ENCODE results near the gene BACE1-AS. TPM values are rescaled to one million over a fixed set of nuclear protein-coding genes. Genes with fewer than 3 reads are reported as not detected.

Gene BACE1-AS
- polyA plus RNA-seq, 2 of the 4 experiments (the other 2 are of a cell fraction) = 2.0 to 4.4 TPM

GRCh38 chr11:117289795-117290194, 1.4 kb upstream of the BACE1-AS start:
- ChIA-PET CTCF (interaction anchor here (0.9 kb wide), 1 partner anchor 21 kb away, joined by 3 read pairs; no protein-coding TSS in a partner anchor), POLR2A (no interaction called here)
- Histone ChIP-seq H3K4me2 (no peak overlapping the region), H3K27ac (no peak overlapping the region), H3K9me3 (no peaks in the 10 kb centered on the region), H3K4me1 (no peaks in the 10 kb centered on the region), H3K4me3 (no peak overlapping the region)
- DNase-seq (ENCODE audit: low read depth in 1 of 2, low spot score in 1 of 2) (no peak), ATAC-seq (no peak), FAIRE-seq (no peak)
- WGBS (ENCODE audit: missing lambda C conversion rate) = 93% methylated on average over 1 of the region's 1 CpG
- no peak for TF ChIP-seq FOXS1 (CRISPR knock-in tag; IDR thresholded peaks at IDR 0.05)
- no peak for TF ChIP-seq KDM5A (IDR thresholded peaks at IDR 0.05)
- TF ChIP-seq HEYL (CRISPR knock-in tag; IDR thresholded peaks at IDR 0.05) = no peak
- no peak for TF ChIP-seq PBX3 (IDR thresholded peaks at IDR 0.05)
- no peak for TF ChIP-seq MAFK (IDR thresholded peaks at IDR 0.05; ENCODE audit: partially characterized antibody)
- TF ChIP-seq CTCF (IDR thresholded peaks at IDR 0.05) = no peak
- TF ChIP-seq ZNF302 (CRISPR knock-in tag; IDR thresholded peaks at IDR 0.05) = no peak
- no peak for TF ChIP-seq POLR2A (IDR thresholded peaks at IDR 0.05; ENCODE audit: low read length)
- no peak for TF ChIP-seq FOSB (CRISPR knock-in tag; IDR thresholded peaks at IDR 0.05)
- TF ChIP-seq ZSCAN20 (CRISPR knock-in tag; IDR thresholded peaks at IDR 0.05) = no peak
- TF ChIP-seq HOXA7 (CRISPR knock-in tag; IDR thresholded peaks at IDR 0.05) = no peak
- TF ChIP-seq BCL3 (IDR thresholded peaks at IDR 0.05) = no peak
- no peak for TF ChIP-seq TP53 (CRISPR knock-in tag; IDR thresholded peaks at IDR 0.05)
- no peak for TF ChIP-seq SMC3 (IDR thresholded peaks at IDR 0.05)
- no peak for TF ChIP-seq GATA3 (IDR thresholded peaks at IDR 0.05; ENCODE audit: borderline replicate concordance)
- no peak for TF ChIP-seq RCOR1 (IDR thresholded peaks at IDR 0.05; ENCODE audit: low read depth, low read length)

GRCh38 chr11:117292616-117293015, 1.5 kb downstream of the BACE1-AS start:
- WGBS (ENCODE audit: missing lambda C conversion rate) = 96% methylated on average over 2 of the region's 2 CpGs
- no peak overlapping the region for H3K27ac ChIP-seq
- no peak for TF ChIP-seq ZSCAN20 (CRISPR knock-in tag; IDR thresholded peaks at IDR 0.05)
- no peak for TF ChIP-seq RNF2 (IDR thresholded peaks at IDR 0.05; ENCODE audit: borderline replicate concordance, low read depth)
- TF ChIP-seq HEYL (CRISPR knock-in tag; IDR thresholded peaks at IDR 0.05) = no peak
- no peak for TF ChIP-seq CTCF (IDR thresholded peaks at IDR 0.05)
- TF ChIP-seq CBX8 (IDR thresholded peaks at IDR 0.05) = no peak
- no peak for TF ChIP-seq POLR2AphosphoS2 (conservative IDR thresholded peaks at IDR 0.05; ENCODE audit: low read length)
- no peak for TF ChIP-seq ZFP36 (IDR thresholded peaks at IDR 0.05; ENCODE audit: borderline replicate concordance, partially characterized antibody)
- TF ChIP-seq JUNB (IDR thresholded peaks at IDR 0.05) = no peak
- TF ChIP-seq BHLHE40 (IDR thresholded peaks at IDR 0.05; ENCODE audit: low read depth, low read length) = no peak
- no peak for TF ChIP-seq E2F6 (IDR thresholded peaks at IDR 0.05; ENCODE audit: borderline replicate concordance, low read depth)
- TF ChIP-seq USF2 (IDR thresholded peaks at IDR 0.05) = no peak
- H3K4me1 ChIP-seq = no peaks in the 10 kb centered on the region
- no peak overlapping the region for H3K4me3 ChIP-seq
- H3K4me2 ChIP-seq = no peak overlapping the region
- CTCF ChIA-PET = no interaction called here
- no peak for FAIRE-seq
- DNase-seq (ENCODE audit: low read depth in 1 of 2, low spot score in 1 of 2) = no peak
- no peaks in the 10 kb centered on the region for H3K9me3 ChIP-seq
- POLR2A ChIA-PET = no interaction called here
- no peak for ATAC-seq

Data from A549 (cell line).